Osteoblast (primary cell): ENCODE data around the gene SKA1. TPM values are rescaled to one million over a fixed set of nuclear protein-coding genes. Genes with fewer than 3 reads are reported as not detected.

Experiments used
- DNase-seq: peaks from one replicate; pipeline ENCODE4 v3.0.0; 2011; ENCODE audit warnings: low spot score, mixed read lengths; ENCODE audit not compliant: insufficient read length; ENCODE audit errors: missing footprints
- H2AFZ ChIP-seq: 2 replicates; pipeline ENCODE4 v1.6.0; 2011; ENCODE audit warnings: mild to moderate bottlenecking, low read length
- H3K27ac ChIP-seq: 2 replicates; pipeline ENCODE4 v1.5.1; 2011; ENCODE audit warnings: mild to moderate bottlenecking, low read depth, low read length, moderate library complexity
- H3K27me3 ChIP-seq: 2 replicates; pipeline ENCODE4 v1.6.0; 2012; ENCODE audit warnings: mild to moderate bottlenecking, control low read depth, inconsistent platforms, low read length, moderate library complexity; ENCODE audit not compliant: insufficient read depth
- H3K36me3 ChIP-seq: 2 replicates; pipeline ENCODE4 v1.5.1; 2011; ENCODE audit warnings: mild to moderate bottlenecking, low read length, control low read depth, moderate library complexity; ENCODE audit not compliant: insufficient read depth
- H3K4me1 ChIP-seq: 2 replicates; pipeline ENCODE4 v1.5.1; 2011; ENCODE audit warnings: mild to moderate bottlenecking, low read length, control low read depth, moderate library complexity; ENCODE audit not compliant: insufficient read depth
- H3K4me2 ChIP-seq: 2 replicates; pipeline ENCODE4 v1.6.0; 2011; ENCODE audit warnings: mild to moderate bottlenecking, low read length; ENCODE audit not compliant: insufficient read depth
- H3K4me3 ChIP-seq: fragments of 200-600 bp; sonication (generic); 3 replicates; pipeline ENCODE4 v1.5.1; 2012; ENCODE audit warnings: mild to moderate bottlenecking, low read length, inconsistent platforms; ENCODE audit not compliant: insufficient read depth
- H3K79me2 ChIP-seq: 2 replicates; pipeline ENCODE4 v1.6.0; 2012; ENCODE audit warnings: mild to moderate bottlenecking, low read length, control low read depth, inconsistent platforms; ENCODE audit not compliant: insufficient read depth
- H3K9me3 ChIP-seq: 2 replicates; pipeline ENCODE4 v1.5.1; 2011; ENCODE audit warnings: low read depth, low read length, control low read depth
- H4K20me1 ChIP-seq: 2 replicates; pipeline ENCODE4 v1.6.0; 2012; ENCODE audit warnings: mild to moderate bottlenecking, low read length, control low read depth; ENCODE audit not compliant: insufficient read depth
- total RNA-seq: library from RNA; depleted of rRNA; stranded (reverse); fragments of >200 nt; gene quantifications from 2 replicates; pipeline ENCODE4 v1.2.3, GENCODE V29; 2012
- TF ChIP-seq, protein P1 (sequence below): IDR thresholded peaks from 2 replicates; pipeline ENCODE4 v1.5.1; 2011; ENCODE audit warnings: mild to moderate bottlenecking, low read depth, low read length, moderate library complexity; ENCODE audit errors: extremely low read depth

SKA1 gene
- total RNA-seq, 1 donor, result 1.8 TPM

GRCh38 chr18:50334546-50335152, 40.2 kb upstream of the SKA1 start:
- TF ChIP-seq, protein P1, sequence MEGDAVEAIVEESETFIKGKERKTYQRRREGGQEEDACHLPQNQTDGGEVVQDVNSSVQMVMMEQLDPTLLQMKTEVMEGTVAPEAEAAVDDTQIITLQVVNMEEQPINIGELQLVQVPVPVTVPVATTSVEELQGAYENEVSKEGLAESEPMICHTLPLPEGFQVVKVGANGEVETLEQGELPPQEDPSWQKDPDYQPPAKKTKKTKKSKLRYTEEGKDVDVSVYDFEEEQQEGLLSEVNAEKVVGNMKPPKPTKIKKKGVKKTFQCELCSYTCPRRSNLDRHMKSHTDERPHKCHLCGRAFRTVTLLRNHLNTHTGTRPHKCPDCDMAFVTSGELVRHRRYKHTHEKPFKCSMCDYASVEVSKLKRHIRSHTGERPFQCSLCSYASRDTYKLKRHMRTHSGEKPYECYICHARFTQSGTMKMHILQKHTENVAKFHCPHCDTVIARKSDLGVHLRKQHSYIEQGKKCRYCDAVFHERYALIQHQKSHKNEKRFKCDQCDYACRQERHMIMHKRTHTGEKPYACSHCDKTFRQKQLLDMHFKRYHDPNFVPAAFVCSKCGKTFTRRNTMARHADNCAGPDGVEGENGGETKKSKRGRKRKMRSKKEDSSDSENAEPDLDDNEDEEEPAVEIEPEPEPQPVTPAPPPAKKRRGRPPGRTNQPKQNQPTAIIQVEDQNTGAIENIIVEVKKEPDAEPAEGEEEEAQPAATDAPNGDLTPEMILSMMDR, result no peak
- no peak overlapping the region for H2AFZ ChIP-seq
- DNase-seq, result no peak

GRCh38 chr18:50338122-50338521, 36.7 kb upstream of the SKA1 start:
- Histone ChIP-seq H3K27ac (no peak overlapping the region), H3K4me3 (no peak overlapping the region)
- TF ChIP-seq, protein P1, result no peak

More at GRCh38 chr18:50334546-50335152, 40.2 kb upstream of the SKA1 start:
- Histone ChIP-seq H3K4me1 (no peaks in the 10 kb centered on the region), H3K4me2 (no peak overlapping the region), H4K20me1 (no peaks in the 10 kb centered on the region), H3K79me2 (no peaks in the 10 kb centered on the region), H3K27ac (no peak overlapping the region), H3K36me3 (no peaks in the 10 kb centered on the region), H3K9me3 (no peaks in the 10 kb centered on the region), H3K27me3 (peaks cover 3% of the 10 kb centered on the region), H3K4me3 (no peak overlapping the region)

GRCh38 chr18:50338715-50339114, 36.1 kb upstream of the SKA1 start:
- Histone ChIP-seq H3K79me2 (no peaks in the 10 kb centered on the region), H3K4me1 (no peaks in the 10 kb centered on the region), H4K20me1 (no peaks in the 10 kb centered on the region), H3K27ac (no peak overlapping the region), H3K9me3 (no peaks in the 10 kb centered on the region), H3K4me2 (no peak overlapping the region), H2AFZ (no peak overlapping the region), H3K27me3 (peaks cover 3% of the 10 kb centered on the region), H3K36me3 (no peaks in the 10 kb centered on the region), H3K4me3 (no peak overlapping the region)
- TF ChIP-seq, protein P1, result no peak
- no peak for DNase-seq

More at GRCh38 chr18:50338122-50338521, 36.7 kb upstream of the SKA1 start:
- peaks cover 3% of the 10 kb centered on the region for H3K27me3 ChIP-seq
- no peaks in the 10 kb centered on the region for H3K9me3 ChIP-seq
- no peaks in the 10 kb centered on the region for H3K4me1 ChIP-seq
- DNase-seq, result no peak
- no peaks in the 10 kb centered on the region for H3K79me2 ChIP-seq
- H2AFZ ChIP-seq, result no peak overlapping the region
- no peak overlapping the region for H3K4me2 ChIP-seq
- no peaks in the 10 kb centered on the region for H3K36me3 ChIP-seq
- H4K20me1 ChIP-seq, result no peaks in the 10 kb centered on the region

DNA sequence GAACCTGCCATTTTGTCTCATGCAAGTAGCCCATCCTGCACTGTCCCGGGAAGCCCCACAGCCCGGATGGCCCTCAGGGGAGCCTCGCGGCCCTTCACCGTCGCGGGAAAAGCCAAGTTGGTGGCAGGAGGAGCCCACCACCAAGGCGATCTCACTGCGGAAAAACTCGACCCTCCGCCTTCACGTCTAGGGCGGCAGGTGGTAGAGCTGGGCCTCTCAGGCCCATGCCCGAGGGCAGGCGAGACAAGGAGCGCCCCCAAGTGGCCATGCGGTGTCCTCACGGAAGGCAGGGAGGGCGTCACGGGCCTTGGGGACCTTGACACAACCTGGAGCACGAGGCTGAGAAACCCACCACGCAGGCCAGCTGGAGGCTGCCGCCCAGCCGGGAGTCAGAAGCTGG, 34.8 kb upstream of the SKA1 start:
- Histone ChIP-seq H3K4me2 (no peak overlapping the region), H3K27me3 (peaks cover 3% of the 10 kb centered on the region), H3K4me3 (no peak overlapping the region), H4K20me1 (no peaks in the 10 kb centered on the region), H3K4me1 (no peaks in the 10 kb centered on the region), H3K36me3 (no peaks in the 10 kb centered on the region), H3K27ac (no peak overlapping the region), H3K79me2 (no peaks in the 10 kb centered on the region), H2AFZ (no peak overlapping the region), H3K9me3 (no peaks in the 10 kb centered on the region)
- no peak for DNase-seq
- TF ChIP-seq, protein P1, result no peak
